GM19467 (cell line): ENCODE results near the gene AFF4.
A peak's percentile ranks its signal among the peaks of the same experiment; 100 is the strongest.

Source experiments
- ATAC-seq: cut with Tn5 transposase; IDR thresholded peaks from one replicate; pipeline ENCODE4 v1.9.1; 2021; ENCODE audit warnings: mild to moderate bottlenecking, moderate library complexity; ENCODE audit not compliant: unreplicated experiment

AFF4 gene

GRCh38 chr5:132829742-132830435 is 133.5 kb downstream of the AFF4 start:
- peak; percentile 68 for ATAC-seq

GRCh38 chr5:132828846-132829494 is 134.5 kb downstream of the AFF4 start:
- ATAC-seq, result no peak

GRCh38 chr5:132827943-132828673 is 135.3 kb downstream of the AFF4 start:
- no peak for ATAC-seq

GRCh38 chr5:132826424-132827082 is 136.9 kb downstream of the AFF4 start:
- ATAC-seq, result no peak

- no peak for ATAC-seq
Measured at GRCh38 chr5:132825834-132826391, 137.5 kb downstream of the AFF4 start.
